OCI-LY7 (cell line): ENCODE measurements around the gene GLIPR2. TPM values are rescaled to one million over a fixed set of nuclear protein-coding genes. Genes with fewer than 3 reads are reported as not detected.

ENCODE experiments used
- BruUV-seq: library from RNA; stranded (reverse); fragments of 400-500 nt; replicated peaks from 2 replicates; lab custom pipeline; 2021; lab: Mats Ljungman, UMichigan
- CTCF ChIA-PET: fragments of 300-600 bp; sonication (Branson Sonifier 250); formaldehyde crosslinking; loops from one replicate; lab custom pipeline; 2022; ENCODE audit warnings: antibody characterized with exemption; ENCODE audit not compliant: unreplicated experiment; lab: Charles Lee
- POLR2A ChIA-PET: fragments of 300-600 bp; sonication (Branson Sonifier 250); formaldehyde crosslinking; loops from one replicate; lab custom pipeline; 2022; ENCODE audit warnings: antibody characterized with exemption; lab: Charles Lee
- DNase-seq: peaks from one replicate; pipeline ENCODE4 v3.0.0-alpha.2; 2015; ENCODE audit warnings: low spot score
- H2AFZ ChIP-seq: fragments of 200-600 bp; sonication (generic), shearing (Covaris generic); 2 replicates; pipeline ENCODE4 v1.6.1; 2014; ENCODE audit warnings: mild to moderate bottlenecking, antibody characterized with exemption, low read length, moderate library complexity
- H3K27ac ChIP-seq: fragments of 200-600 bp; sonication (generic); 2 replicates; pipeline ENCODE4 v1.5.1; 2014; ENCODE audit warnings: mixed run types, low read depth, mild to moderate bottlenecking, moderate library complexity, low read length, inconsistent platforms; ENCODE audit not compliant: poor library complexity, severe bottlenecking
- H3K36me3 ChIP-seq: fragments of 200-600 bp; sonication (generic); 2 replicates; pipeline ENCODE4 v1.6.1; 2014; ENCODE audit warnings: mild to moderate bottlenecking, antibody characterized with exemption, low read length, moderate library complexity, mixed read lengths; ENCODE audit not compliant: insufficient read depth
- H3K4me1 ChIP-seq: fragments of 200-600 bp; sonication (generic); 2 replicates; pipeline ENCODE4 v1.5.1; 2014; ENCODE audit warnings: mild to moderate bottlenecking, low read length; ENCODE audit not compliant: insufficient read depth, poor library complexity, severe bottlenecking
- H3K4me2 ChIP-seq: fragments of 200-600 bp; sonication (generic); 2 replicates; pipeline ENCODE4 v1.6.1; 2014; ENCODE audit warnings: mild to moderate bottlenecking, low read length
- H3K4me3 ChIP-seq: fragments of 200-600 bp; sonication (generic); 2 replicates; pipeline ENCODE4 v1.5.1; 2014; ENCODE audit warnings: mild to moderate bottlenecking, low read depth, low read length; ENCODE audit not compliant: poor library complexity, severe bottlenecking
- H3K79me2 ChIP-seq: fragments of 200-600 bp; sonication (generic); 2 replicates; pipeline ENCODE4 v1.6.1; 2016; ENCODE audit warnings: low read depth, mild to moderate bottlenecking, low read length, moderate library complexity, mixed read lengths; ENCODE audit not compliant: insufficient read depth
- H3K9me2 ChIP-seq: fragments of 200-600 bp; sonication (generic); 2 replicates; pipeline ENCODE4 v1.6.1; 2016; ENCODE audit warnings: mild to moderate bottlenecking, low read length, mixed read lengths; ENCODE audit not compliant: insufficient read depth
- H3K9me3 ChIP-seq: fragments of 200-600 bp; sonication (generic); 2 replicates; pipeline ENCODE4 v1.6.1; 2014; ENCODE audit warnings: mild to moderate bottlenecking, mixed run types, low read length, mixed read lengths
- H4K20me1 ChIP-seq: fragments of 200-600 bp; sonication (generic); 2 replicates; pipeline ENCODE4 v1.6.1; 2014; ENCODE audit warnings: mild to moderate bottlenecking, antibody characterized with exemption, low read length, moderate library complexity, mixed read lengths; ENCODE audit not compliant: insufficient read depth
- CTCF ChIP-seq: fragments of 200-600 bp; sonication (generic); conservative IDR thresholded peaks from 2 replicates; pipeline ENCODE4 v1.5.1; 2014; ENCODE audit warnings: mild to moderate bottlenecking, antibody characterized with exemption, low read length, moderate library complexity, mixed read lengths
- EZH2phosphoT487 ChIP-seq: fragments of 200-600 bp; sonication (generic); IDR thresholded peaks from 2 replicates; pipeline ENCODE4 v1.6.1; 2018; ENCODE audit warnings: low read depth, borderline replicate concordance, mild to moderate bottlenecking, mixed run types, antibody characterized with exemption, low read length, moderate library complexity, mixed read lengths
- intact Hi-C: fragments of 100-400 bp; cut with micrococcal nuclease; formaldehyde crosslinking; loops from one replicate; pipeline ENCODE4 v1.10.0; 2022; ENCODE audit not compliant: unreplicated experiment
- total RNA-seq, 2 experiments: library from RNA; depleted of rRNA in 1 of 2; stranded (reverse); fragments of >200 nt in 1 of 2; shearing (Covaris generic) in 1 of 2; gene quantifications; 2 replicates each; pipeline ENCODE4 v1.2.3, GENCODE V29; 2014 to 2022

Gene GLIPR2
- total RNA-seq, 2 experiments from 2014 or later = not detected

GRCh38 chr9:36125062-36125855 is 11.3 kb upstream of the GLIPR2 start:
- H3K79me2 ChIP-seq = no peaks in the 10 kb centered on the region; the same call in 1 of the 2 replicates
- no peaks in the 10 kb centered on the region for H4K20me1 ChIP-seq
- POLR2A ChIA-PET = interaction anchor here (1.2 kb wide), 1 partner anchor 23 kb away, joined by 4 read pairs; no protein-coding TSS in a partner anchor
- CTCF ChIA-PET = no interaction called here
- H3K9me2 ChIP-seq = no peaks in the 10 kb centered on the region
- DNase-seq = no peak
- BruUV-seq = no TSS peak
- no peak overlapping the region for H3K4me2 ChIP-seq
- no peak overlapping the region for H3K27ac ChIP-seq
- no peak overlapping the region for H2AFZ ChIP-seq
- no peaks in the 10 kb centered on the region for H3K9me3 ChIP-seq
- peaks cover 4% of the 10 kb centered on the region for H3K4me1 ChIP-seq
- H3K4me3 ChIP-seq = no peak overlapping the region
- intact Hi-C loops = no loop called here
- no peaks in the 10 kb centered on the region for H3K36me3 ChIP-seq
- TF ChIP-seq CTCF (no peak), EZH2phosphoT487 (no peak)

GRCh38 chr9:36126016-36126730 is 10.4 kb upstream of the GLIPR2 start:
- Histone ChIP-seq H3K79me2 (no peaks in the 10 kb centered on the region; the same call in 1 of the 2 replicates), H3K27ac (no peak overlapping the region), H3K4me3 (no peak overlapping the region), H3K9me2 (no peaks in the 10 kb centered on the region), H4K20me1 (no peaks in the 10 kb centered on the region), H3K4me1 (peaks cover 4% of the 10 kb centered on the region), H2AFZ (no peak overlapping the region), H3K4me2 (no peak overlapping the region), H3K36me3 (no peaks in the 10 kb centered on the region), H3K9me3 (no peaks in the 10 kb centered on the region)
- intact Hi-C loops = no loop called here
- DNase-seq = no peak
- TF ChIP-seq EZH2phosphoT487 = no peak
- no peak for TF ChIP-seq CTCF
- CTCF ChIA-PET = no interaction called here
- BruUV-seq = no TSS peak
- POLR2A ChIA-PET = no interaction called here
